Activated CD8-positive, alpha-beta memory T cell treated with anti-CD3 and anti-CD28 coated beads, Interleukin-2, amount 50 U/mL, for 1 hour (primary cell): ENCODE results near the gene LDAF1.
"Not testable (repeated sequence)": the region's sequence is repeated elsewhere in the genome, so short reads cannot be mapped to it uniquely, and the experiment has no call there.

Source experiments
- DNase-seq: peaks from one replicate; pipeline ENCODE4 v3.0.0-alpha.2; 2020; ENCODE audit errors: extremely low read depth

The LDAF1 gene

GRCh38 chr16:21162661-21163151 is 4.2 kb downstream of the LDAF1 start:
- no peak for DNase-seq

GRCh38 chr16:21163576-21163975 is 5.1 kb downstream of the LDAF1 start:
- DNase-seq = no peak

- DNase-seq = no peak
These were observed 6.2 kb downstream of the LDAF1 start for GRCh38 chr16:21164521-21165168.

- no peak for DNase-seq
These were observed 8.1 kb downstream of the LDAF1 start for GRCh38 chr16:21166561-21166961.

GRCh38 chr16:21167360-21167759 is 8.9 kb downstream of the LDAF1 start:
- DNase-seq = no peak

- DNase-seq = no peak
These were observed 9.6 kb downstream of the LDAF1 start for GRCh38 chr16:21167929-21168602.

- DNase-seq = no peak
These were observed 10.9 kb downstream of the LDAF1 start for GRCh38 chr16:21169249-21169981.

- not testable (repeated sequence) for DNase-seq
These were observed 11.6 kb downstream of the LDAF1 start for GRCh38 chr16:21170116-21170515.

GRCh38 chr16:21172650-21173049 is 14.2 kb downstream of the LDAF1 start:
- no peak for DNase-seq

- DNase-seq = no peak
These were observed 16.9 kb downstream of the LDAF1 start for GRCh38 chr16:21175397-21175796.

- DNase-seq = no peak
These were observed 20.9 kb downstream of the LDAF1 start for GRCh38 chr16:21179126-21179982.

GRCh38 chr16:21179983-21180365 is 21.5 kb downstream of the LDAF1 start:
- DNase-seq = no peak

GRCh38 chr16:21183995-21184394 is 25.5 kb downstream of the LDAF1 start:
- no peak for DNase-seq

GRCh38 chr16:21184834-21185233 is 26.4 kb downstream of the LDAF1 start:
- DNase-seq = no peak

- DNase-seq = no peak
These were observed 27.3 kb downstream of the LDAF1 start for GRCh38 chr16:21185659-21186325.

- no peak for DNase-seq
These were observed 27.8 kb downstream of the LDAF1 start for GRCh38 chr16:21186326-21186691.

GRCh38 chr16:21189311-21189710 is 30.8 kb downstream of the LDAF1 start:
- no peak for DNase-seq

GRCh38 chr16:21190013-21190412 is 31.5 kb downstream of the LDAF1 start:
- no peak for DNase-seq

- no peak for DNase-seq
These were observed 32.1 kb downstream of the LDAF1 start for GRCh38 chr16:21190599-21190998.

- no peak for DNase-seq
These were observed 34.5 kb downstream of the LDAF1 start for GRCh38 chr16:21192991-21193390.

- DNase-seq = no peak
These were observed 36.4 kb downstream of the LDAF1 start for GRCh38 chr16:21194771-21195301.
